ENCODE data around the gene RANBP1. TPM values are rescaled to one million over a fixed set of nuclear protein-coding genes. Genes with fewer than 3 reads are reported as not detected.
"Not testable (repeated sequence)": the region's sequence is repeated elsewhere in the genome, so short reads cannot be mapped to it uniquely, and the experiment has no call there.

The RANBP1 gene
- total RNA-seq, 1 donor from 2014 or later = 177 TPM

GRCh38 chr22:20156611-20157429, 40.9 kb downstream of the RANBP1 start:
- intact Hi-C loops (cut with DNase I) = loop anchor here (2.0 kb wide), 1 partner anchor 128 kb away; no protein-coding TSS in a partner anchor
- H3K4me3 ChIP-seq = no peak overlapping the region
- no peak overlapping the region for H3K27ac ChIP-seq
- TF ChIP-seq POLR2A (IDR thresholded peaks at IDR 0.05) (no peak), POLR2AphosphoS5 (IDR thresholded peaks at IDR 0.05; ENCODE audit: insufficient read depth in 1 of 2, low read depth in 1 of 2) (no peak)
- TF ChIP-seq, protein P1, sequence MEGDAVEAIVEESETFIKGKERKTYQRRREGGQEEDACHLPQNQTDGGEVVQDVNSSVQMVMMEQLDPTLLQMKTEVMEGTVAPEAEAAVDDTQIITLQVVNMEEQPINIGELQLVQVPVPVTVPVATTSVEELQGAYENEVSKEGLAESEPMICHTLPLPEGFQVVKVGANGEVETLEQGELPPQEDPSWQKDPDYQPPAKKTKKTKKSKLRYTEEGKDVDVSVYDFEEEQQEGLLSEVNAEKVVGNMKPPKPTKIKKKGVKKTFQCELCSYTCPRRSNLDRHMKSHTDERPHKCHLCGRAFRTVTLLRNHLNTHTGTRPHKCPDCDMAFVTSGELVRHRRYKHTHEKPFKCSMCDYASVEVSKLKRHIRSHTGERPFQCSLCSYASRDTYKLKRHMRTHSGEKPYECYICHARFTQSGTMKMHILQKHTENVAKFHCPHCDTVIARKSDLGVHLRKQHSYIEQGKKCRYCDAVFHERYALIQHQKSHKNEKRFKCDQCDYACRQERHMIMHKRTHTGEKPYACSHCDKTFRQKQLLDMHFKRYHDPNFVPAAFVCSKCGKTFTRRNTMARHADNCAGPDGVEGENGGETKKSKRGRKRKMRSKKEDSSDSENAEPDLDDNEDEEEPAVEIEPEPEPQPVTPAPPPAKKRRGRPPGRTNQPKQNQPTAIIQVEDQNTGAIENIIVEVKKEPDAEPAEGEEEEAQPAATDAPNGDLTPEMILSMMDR (IDR thresholded peaks at IDR 0.05) = peak; percentile 100
- H3K36me3 ChIP-seq = no peaks in the 10 kb centered on the region
- no peaks in the 10 kb centered on the region for H3K4me1 ChIP-seq
- DNase-seq (ENCODE audit: extremely low spot score in 2 of 2) = no peak
- H3K9me3 ChIP-seq = no peaks in the 10 kb centered on the region
- no peaks in the 10 kb centered on the region for H3K27me3 ChIP-seq

DNA sequence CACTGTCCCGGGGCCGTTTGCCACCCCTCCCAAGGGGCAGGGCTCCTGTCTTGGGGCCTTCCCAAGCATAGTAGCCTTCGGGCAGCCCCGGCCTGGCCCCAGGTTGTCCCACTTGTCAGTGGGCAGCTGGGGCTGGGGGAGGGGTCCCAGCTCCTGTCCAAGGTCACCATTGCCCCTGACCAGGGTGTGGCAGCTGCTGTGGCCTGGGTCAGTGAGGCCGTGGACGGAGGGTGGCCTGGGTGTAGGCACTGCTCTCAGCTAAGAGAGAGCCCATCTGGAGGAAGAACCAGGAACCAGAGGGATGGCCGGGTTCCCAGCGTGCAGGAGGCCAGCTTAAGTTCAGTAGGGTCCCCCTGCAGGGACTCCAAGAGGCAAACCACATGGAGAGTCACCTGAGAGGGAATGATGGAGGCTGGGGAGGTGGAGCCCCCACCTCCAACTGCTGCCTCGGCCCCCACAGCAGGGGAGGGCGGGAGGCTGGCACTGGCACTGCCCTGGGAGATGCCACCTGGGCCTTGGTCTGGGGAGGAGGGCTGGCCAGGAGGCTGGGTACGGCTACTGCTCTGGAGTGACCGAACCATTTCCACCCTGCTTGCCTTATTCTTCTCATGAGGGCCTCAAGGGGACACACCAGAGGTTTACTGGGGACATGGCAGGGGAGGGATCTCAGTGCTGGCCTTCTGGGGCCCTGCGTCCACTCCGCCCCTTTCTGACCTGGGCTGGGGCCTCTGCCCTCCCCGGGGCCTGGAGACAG, 41.7 kb downstream of the RANBP1 start:
- TF ChIP-seq, protein P1 (IDR thresholded peaks at IDR 0.05) = no peak
- TF ChIP-seq POLR2A (IDR thresholded peaks at IDR 0.05) (no peak), POLR2AphosphoS5 (IDR thresholded peaks at IDR 0.05; ENCODE audit: insufficient read depth in 1 of 2, low read depth in 1 of 2) (no peak)
- intact Hi-C loops (cut with DNase I) = loop anchor here (2.0 kb wide), 1 partner anchor 127 kb away; no protein-coding TSS in a partner anchor
- H3K9me3 ChIP-seq = no peaks in the 10 kb centered on the region

GRCh38 chr22:20158391-20159036, 42.6 kb downstream of the RANBP1 start:
- TF ChIP-seq POLR2A (IDR thresholded peaks at IDR 0.05) (no peak), POLR2AphosphoS5 (IDR thresholded peaks at IDR 0.05; ENCODE audit: insufficient read depth in 1 of 2, low read depth in 1 of 2) (no peak)
- TF ChIP-seq, protein P1 (IDR thresholded peaks at IDR 0.05) = no peak
- no peak overlapping the region for H3K4me3 ChIP-seq
- no peaks in the 10 kb centered on the region for H3K27me3 ChIP-seq
- intact Hi-C loops (cut with DNase I) = no loop called here
- H3K4me1 ChIP-seq = no peaks in the 10 kb centered on the region
- no peaks in the 10 kb centered on the region for H3K36me3 ChIP-seq
- no peak for DNase-seq (ENCODE audit: extremely low spot score in 2 of 2)
- no peaks in the 10 kb centered on the region for H3K9me3 ChIP-seq
- no peak overlapping the region for H3K27ac ChIP-seq

More for the DNA sequence above, 41.7 kb downstream of the RANBP1 start:
- no peak overlapping the region for H3K4me3 ChIP-seq
- no peaks in the 10 kb centered on the region for H3K36me3 ChIP-seq
- no peaks in the 10 kb centered on the region for H3K27me3 ChIP-seq
- no peaks in the 10 kb centered on the region for H3K4me1 ChIP-seq
- no peak for DNase-seq (ENCODE audit: extremely low spot score in 2 of 2)
- H3K27ac ChIP-seq = no peak overlapping the region

GRCh38 chr22:20159076-20159475, 43.2 kb downstream of the RANBP1 start:
- no peaks in the 10 kb centered on the region for H3K4me1 ChIP-seq
- H3K4me3 ChIP-seq = no peak overlapping the region
- H3K27ac ChIP-seq = no peak overlapping the region
- no peaks in the 10 kb centered on the region for H3K36me3 ChIP-seq
- H3K27me3 ChIP-seq = no peaks in the 10 kb centered on the region
- TF ChIP-seq, protein P1 (IDR thresholded peaks at IDR 0.05) = no peak
- no peak for TF ChIP-seq POLR2A (IDR thresholded peaks at IDR 0.05)
- no peak for TF ChIP-seq POLR2AphosphoS5 (IDR thresholded peaks at IDR 0.05; ENCODE audit: insufficient read depth in 1 of 2, low read depth in 1 of 2)
- intact Hi-C loops (cut with DNase I) = no loop called here
- DNase-seq (ENCODE audit: extremely low spot score in 2 of 2) = no peak
- H3K9me3 ChIP-seq = no peaks in the 10 kb centered on the region

- DNase-seq (ENCODE audit: extremely low spot score in 2 of 2); H3K4me3 ChIP-seq; intact Hi-C loops (cut with DNase I); H3K9me3 ChIP-seq; H3K27ac ChIP-seq; H3K27me3 ChIP-seq; H3K4me1 ChIP-seq; H3K36me3 ChIP-seq: not testable (repeated sequence)
Measured at GRCh38 chr22:20159531-20159930, 43.6 kb downstream of the RANBP1 start.

All from vagina (tissue), 2 donors.